Measurements from ENCODE around the gene OR6Q1.
"Not testable (repeated sequence)": the region's sequence is repeated elsewhere in the genome, so short reads cannot be mapped to it uniquely, and the experiment has no call there.

GRCh38 chr11:57999523-57999922 lies 31.2 kb upstream of the OR6Q1 start:
- not testable (repeated sequence) for TF ChIP-seq CTCF (optimal IDR thresholded peaks at IDR 0.05 in 1 of 3, IDR thresholded peaks at IDR 0.05 in 1 of 3, conservative IDR thresholded peaks at IDR 0.05 in 1 of 3; ENCODE audit: extremely low read depth in 1 of 3, insufficient read depth in 2 of 3, low read length in 3 of 3); EZH2 (IDR thresholded peaks at IDR 0.05; ENCODE audit: low read length)

Measured in keratinocyte (primary cell).